Posterior cingulate gyrus (tissue), 11 donors: ENCODE measurements around the gene BCL2L1.
A peak's percentile ranks its signal among the peaks of the same experiment; 100 is the strongest.
"Not testable (repeated sequence)": the region's sequence is repeated elsewhere in the genome, so short reads cannot be mapped to it uniquely, and the experiment has no call there.

Experiments
- DNase-seq, 10 donors: peaks; one replicate each; pipeline versions ENCODE4 v3.0.0 to v3.0.0-alpha.2; 2020 to 2021; ENCODE audit warnings: mixed read lengths in 3 of 10
- intact Hi-C: fragments of 100-400 bp; cut with DNase I; formaldehyde crosslinking; loops from one replicate; pipeline ENCODE4 v1.15.1; 2023

BCL2L1 gene

DNA sequence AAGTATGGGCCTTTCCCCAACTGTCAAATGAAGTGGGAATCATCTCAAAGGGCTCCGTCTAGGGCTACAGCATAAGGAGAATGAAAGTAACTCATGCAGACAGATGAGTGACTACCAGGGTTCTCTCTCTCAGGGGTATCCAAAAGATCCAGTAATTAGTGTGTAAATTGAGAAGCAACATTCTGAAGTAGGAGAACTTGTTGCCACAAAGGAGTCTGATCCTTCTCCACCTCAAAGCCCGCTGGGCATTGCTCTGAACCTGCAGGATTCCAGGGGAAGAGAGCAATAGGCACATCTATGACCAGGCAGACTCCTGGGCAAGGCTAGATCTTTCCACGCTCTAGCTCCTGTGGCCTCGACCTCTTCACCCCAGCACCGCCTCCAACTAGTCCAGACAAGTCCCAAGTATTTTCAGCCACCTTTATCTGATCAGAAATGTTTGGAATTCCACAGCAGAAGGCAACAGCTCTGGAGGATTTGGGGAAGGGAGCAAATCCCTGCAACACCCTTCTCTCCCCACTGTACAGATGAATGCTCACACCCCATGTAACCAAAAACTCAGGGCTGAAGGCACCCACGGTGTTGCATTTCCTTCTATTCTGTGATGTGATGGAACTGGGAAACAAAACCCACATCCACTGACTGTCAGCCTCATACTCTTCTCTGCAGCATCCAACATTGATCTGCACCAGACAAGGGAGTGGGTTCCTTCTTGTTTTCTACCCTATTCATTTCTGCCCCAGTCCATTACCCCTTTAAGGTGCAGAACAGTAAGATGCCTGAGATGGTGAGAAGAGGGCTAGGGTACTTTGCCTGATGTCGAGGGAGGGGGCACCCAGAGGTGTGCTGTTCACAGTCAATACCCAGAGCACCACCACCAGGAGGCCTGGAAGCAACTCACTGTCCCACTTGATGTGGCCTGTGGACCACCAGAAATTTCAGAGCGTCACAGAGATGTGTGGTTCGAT lies 44.0 kb downstream of the BCL2L1 start:
- DNase-seq, result peak in 1 of 10 donors; percentile 59
- intact Hi-C loops, result no loop called here

DNA sequence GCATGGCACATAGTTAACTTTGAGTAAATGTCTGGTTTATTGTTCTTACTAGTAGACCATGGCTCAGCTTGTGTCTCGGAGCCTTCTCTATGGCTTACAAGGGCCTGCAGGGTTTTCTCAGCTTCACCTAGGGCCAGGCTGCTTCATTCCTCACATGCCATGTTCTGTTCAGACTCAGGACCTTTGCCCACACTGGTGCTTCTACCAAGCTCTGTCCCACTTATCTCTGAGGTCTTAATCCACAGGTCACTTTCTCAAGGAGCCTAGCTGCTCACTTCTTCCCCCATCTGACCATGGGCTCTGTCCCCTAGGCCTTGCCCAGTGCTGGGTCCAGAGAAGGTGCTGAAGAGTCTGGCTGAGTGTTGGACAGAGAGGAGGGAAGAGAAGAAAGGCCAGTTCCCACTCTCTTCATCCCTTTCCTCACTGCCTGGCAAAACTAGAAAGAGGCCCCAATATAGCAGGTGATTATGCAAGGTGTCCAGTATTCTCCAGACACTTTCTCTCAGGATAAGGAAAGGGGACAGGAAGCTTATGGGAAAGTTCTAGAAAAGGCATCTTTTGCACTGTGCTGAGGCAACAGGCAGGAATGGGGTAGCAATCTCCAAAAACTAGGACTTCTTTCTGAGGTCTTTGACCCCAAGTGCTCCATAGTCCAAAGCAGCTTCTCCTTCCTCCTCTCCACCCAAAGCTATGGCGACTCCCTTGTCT lies 45.0 kb downstream of the BCL2L1 start:
- intact Hi-C loops, result no loop called here
- DNase-seq, result peak in 1 of 10 donors; percentile 31

GRCh38 chr20:31676609-31676989 lies 46.1 kb downstream of the BCL2L1 start:
- intact Hi-C loops, result no loop called here
- peak in 1 of 10 donors; percentile 53 for DNase-seq

GRCh38 chr20:31675828-31676608 lies 46.6 kb downstream of the BCL2L1 start:
- intact Hi-C loops, result no loop called here
- peak in 5 of 10 donors; percentile 39 to 86 (median 52) for DNase-seq

- intact Hi-C loops, result no loop called here
- peak in 8 of 10 donors; percentile 27 to 93 (median 56) for DNase-seq
Measured at GRCh38 chr20:31674895-31675827, 47.5 kb downstream of the BCL2L1 start.

DNA sequence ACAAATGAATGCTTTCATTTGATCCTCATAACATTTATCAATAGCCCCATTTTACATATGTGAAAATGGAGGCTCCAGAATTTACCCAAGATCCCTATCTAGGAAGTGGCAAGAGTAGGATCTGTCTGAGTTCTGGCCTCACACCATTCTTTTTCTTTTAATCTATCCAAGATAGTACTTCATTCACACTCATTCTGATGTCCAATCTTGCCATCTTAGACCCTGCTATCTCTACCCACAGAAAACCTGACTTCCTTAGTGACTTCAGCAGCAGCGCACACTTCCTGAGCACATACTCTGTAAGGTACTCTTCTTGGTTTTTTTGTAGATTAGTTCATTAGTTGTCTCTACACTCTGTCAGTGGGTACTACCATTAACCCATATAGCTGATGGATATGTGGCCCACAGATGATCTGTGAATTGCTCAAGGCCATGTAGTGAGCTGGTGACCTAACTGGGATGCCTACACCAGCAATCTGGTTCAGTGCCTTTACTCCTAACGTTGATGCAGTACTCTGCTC lies 48.7 kb downstream of the BCL2L1 start:
- no peak for DNase-seq
- intact Hi-C loops, result no loop called here

DNA sequence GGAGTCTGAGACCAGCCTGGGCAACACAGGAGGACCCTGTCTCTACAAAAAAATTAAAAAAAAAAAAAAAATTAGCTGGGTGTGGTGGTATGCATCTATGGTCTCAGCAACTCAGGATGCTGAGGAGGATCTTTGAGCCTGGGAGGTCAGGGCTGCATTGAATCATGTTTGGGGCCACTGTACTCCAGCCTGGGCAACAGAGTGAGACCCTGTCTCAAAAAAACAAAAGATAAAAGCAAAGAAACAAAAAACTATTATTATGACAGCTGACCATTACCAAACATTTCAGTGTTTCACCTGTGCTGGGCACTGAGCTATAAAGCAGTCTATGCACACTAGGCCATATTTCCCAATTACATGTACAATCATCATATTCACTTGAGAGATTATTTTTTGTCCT lies 49.2 kb downstream of the BCL2L1 start:
- peak in 1 of 10 donors; percentile 5 for DNase-seq
- intact Hi-C loops, result no loop called here

DNA sequence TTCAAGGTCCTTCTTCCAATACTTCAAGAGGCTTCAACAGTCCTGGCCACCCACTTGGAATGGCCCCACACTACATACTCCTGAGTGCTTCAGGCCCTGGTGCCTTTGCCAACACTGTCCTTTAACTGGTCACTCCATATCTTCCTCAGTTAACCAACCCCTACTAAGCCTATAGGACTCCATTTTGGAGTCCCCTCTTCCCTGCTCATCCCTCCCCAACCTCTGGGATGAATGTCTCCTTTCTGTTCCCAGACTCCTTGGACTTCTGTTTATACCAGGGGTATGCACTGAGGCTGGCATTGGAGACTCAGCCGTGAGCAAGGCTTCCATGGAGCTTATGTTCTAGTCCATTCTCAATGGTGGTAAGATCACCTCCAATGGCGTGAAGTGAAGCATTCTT lies 51.3 kb downstream of the BCL2L1 start:
- intact Hi-C loops, result loop anchor here (2.0 kb wide), 1 partner anchor 51 kb away; the partner anchor contains the start of gene BCL2L1
- peak in 1 of 10 donors; percentile 2 for DNase-seq

DNA sequence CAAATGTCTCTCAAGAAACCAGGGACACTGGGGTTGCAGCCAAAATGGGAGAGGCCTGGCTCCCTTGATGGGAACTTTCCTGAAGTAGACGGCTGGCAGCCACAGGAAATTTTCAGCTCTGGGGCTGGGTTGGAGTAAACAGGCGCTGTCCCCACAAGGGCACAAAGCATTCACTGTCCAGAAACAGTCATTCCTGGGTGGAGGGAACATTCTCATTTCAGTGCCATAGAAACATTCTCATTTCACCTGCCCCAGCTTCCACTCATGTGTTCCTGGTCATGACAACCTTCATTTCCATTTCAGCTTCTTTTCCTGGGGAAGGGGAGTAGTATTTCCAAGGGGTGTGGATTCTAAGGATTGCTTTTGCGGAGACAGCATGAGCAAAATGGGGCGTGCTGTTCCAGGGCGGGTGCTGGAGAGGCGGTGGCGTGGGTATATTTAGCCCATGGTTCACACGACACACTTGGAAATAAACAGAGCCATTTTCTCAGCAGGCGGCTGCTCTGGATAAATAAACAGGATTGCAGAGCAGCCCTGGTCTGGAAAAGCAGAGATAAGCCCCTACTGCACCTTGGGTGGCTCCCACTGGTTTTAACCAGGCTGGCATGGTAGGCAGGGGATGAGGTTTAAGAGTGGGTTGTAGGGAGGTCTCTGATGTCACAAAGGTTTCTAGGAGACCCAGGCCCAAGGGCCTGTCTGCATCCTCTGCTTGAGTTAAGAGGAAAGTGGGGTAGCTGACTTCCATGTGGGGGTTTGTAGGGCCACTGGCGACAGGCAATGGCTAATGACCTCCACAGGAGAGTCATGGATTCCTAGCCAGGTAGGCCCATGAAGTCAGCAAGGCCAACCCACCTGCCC lies 52.1 kb downstream of the BCL2L1 start:
- peak; percentile 73 to 97 (median 81) for DNase-seq
- intact Hi-C loops, result loop anchor here (2.0 kb wide), 1 partner anchor 52 kb away; the partner anchor contains the start of gene BCL2L1

DNA sequence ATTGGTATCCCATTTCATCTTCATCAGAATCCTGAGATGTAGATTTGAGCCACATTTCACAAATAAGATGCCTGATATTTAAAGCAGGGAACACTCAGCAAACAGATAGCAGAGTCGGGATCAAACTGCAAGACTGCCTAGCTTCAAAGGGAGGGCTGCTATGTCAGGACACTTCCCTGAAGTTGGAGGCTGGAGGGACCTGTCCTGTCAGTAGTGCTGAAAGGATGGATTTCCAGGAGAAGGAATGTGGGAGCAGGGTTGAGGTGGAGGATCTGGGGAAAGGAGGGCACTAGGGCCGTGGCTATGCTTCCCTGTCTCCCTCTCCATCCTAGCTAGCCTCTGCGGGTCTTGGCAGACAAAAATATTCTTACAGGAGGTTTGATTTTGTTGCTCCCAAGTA lies 52.8 kb downstream of the BCL2L1 start:
- DNase-seq, result peak in 1 of 10 donors; percentile 41
- intact Hi-C loops, result loop anchor here (2.0 kb wide), 1 partner anchor 53 kb away; the partner anchor contains the start of gene BCL2L1

DNA sequence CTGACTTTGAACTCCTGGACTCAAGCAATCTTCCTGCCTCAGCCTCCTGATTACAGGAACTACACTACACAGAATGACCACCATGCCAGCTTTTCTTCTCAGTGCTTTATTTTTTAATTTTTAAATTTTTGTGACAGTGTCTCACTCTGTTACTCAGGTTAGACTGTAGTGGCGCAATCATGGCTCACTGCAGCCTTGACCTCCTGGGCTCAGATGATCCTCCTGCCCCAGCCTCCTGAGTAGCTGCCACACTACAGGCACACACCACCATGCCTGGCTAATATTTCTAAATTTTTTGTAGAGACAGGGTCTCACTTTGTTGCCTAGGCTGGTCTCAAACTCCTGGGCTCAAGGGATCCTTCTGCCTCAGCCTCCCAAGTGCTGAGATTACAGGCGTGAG lies 53.7 kb downstream of the BCL2L1 start:
- peak in 1 of 10 donors; percentile 18 for DNase-seq
- intact Hi-C loops, result not testable (repeated sequence)

- intact Hi-C loops, result no loop called here
Measured at GRCh38 chr20:31667315-31668285, 55.1 kb downstream of the BCL2L1 start.

DNA sequence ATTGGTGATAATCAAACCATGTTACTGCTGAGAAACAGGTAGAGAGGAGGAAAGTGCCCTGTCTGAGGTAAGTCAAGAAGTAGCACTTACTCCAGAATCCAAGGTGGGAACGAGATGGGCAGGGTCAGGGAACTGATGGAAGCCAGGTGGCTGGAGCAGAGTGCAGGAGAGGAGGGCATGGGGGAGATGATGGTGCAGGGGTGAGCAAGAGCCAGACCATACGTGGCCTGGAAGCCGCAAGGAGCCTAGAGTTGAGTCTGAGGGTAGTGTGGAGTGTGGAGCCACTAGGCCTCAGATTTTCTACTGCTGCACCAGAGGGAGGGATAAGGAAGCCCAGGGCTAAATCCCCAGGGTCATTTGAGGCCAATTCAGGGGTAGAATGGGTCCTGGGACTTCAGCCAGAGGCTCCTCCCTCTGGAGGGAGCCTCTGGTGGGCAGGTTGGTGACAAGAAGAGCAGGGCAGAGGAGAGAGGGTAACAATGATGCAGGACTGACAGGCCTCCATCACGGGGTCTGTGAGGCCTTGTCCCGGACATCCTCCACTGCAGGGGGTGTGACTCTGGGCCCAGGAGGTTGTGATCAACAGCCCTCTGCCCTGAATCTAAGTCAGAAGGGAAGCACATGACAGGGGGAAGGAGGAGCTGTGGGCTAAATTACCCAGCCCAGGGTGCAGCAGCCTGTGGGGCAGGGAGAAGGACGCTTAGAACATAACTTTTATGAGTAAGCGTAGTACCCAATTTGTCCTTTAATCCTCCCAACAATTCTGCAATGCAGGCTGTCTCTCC lies 56.2 kb downstream of the BCL2L1 start:
- intact Hi-C loops, result no loop called here
- DNase-seq, result peak in 6 of 10 donors; percentile 22 to 86 (median 46)

More at GRCh38 chr20:31667315-31668285, 55.1 kb downstream of the BCL2L1 start:
- peak in 1 of 10 donors; percentile 53 for DNase-seq

- intact Hi-C loops, result no loop called here
- DNase-seq, result no peak
Measured at GRCh38 chr20:31665753-31666152, 56.9 kb downstream of the BCL2L1 start.

DNA sequence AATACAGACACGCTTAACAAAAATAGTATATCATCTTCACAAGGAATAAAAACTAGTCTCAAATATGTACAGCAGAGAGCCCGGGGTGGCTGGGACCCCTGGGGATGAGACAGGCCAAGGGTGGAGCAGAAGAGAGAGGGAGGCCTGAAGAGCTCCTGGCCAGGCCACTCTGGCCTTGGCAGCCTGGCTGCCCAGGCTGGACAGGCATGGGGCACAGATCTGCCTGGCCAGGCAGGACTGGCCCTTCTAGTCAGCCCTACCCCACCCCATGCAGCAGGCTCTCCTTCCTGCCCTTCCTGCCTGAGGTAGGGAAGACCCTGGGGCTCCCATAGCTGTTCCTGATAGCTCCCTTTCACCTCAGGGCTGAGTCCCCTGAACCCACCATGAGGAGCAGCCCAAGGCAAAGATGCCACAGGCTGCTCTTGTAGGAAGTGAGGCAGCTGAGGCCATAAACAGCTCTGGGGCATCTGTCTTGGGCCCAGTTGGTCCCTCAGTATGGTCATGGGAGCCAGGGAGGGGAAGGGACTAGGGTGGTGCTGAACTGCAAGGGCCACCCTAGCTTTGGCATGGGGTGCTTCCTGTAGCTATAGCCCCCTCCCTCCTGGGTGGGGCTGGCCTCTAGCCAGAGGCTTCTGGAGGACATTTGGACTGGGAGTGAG lies 57.8 kb downstream of the BCL2L1 start:
- intact Hi-C loops, result no loop called here

More for the DNA sequence above, 57.8 kb downstream of the BCL2L1 start:
- no peak for DNase-seq
